GM12874 (cell line): Measurements from ENCODE around the gene AMMECR1L.

Source experiments
- CTCF ChIP-seq: IDR thresholded peaks from 2 replicates; pipeline ENCODE4 v1.5.1; 2011; ENCODE audit warnings: low read depth, mild to moderate bottlenecking, control low read depth, low read length, moderate library complexity; ENCODE audit not compliant: insufficient read depth

AMMECR1L gene

GRCh38 chr2:127862228-127862627, 23.5 kb downstream of the AMMECR1L start:
- TF ChIP-seq CTCF: no peak

- no peak for TF ChIP-seq CTCF
Measured at GRCh38 chr2:127860130-127860529, 25.6 kb downstream of the AMMECR1L start.

GRCh38 chr2:127859712-127860085, 26.1 kb downstream of the AMMECR1L start:
- no peak for TF ChIP-seq CTCF

GRCh38 chr2:127857265-127857808, 28.4 kb downstream of the AMMECR1L start:
- TF ChIP-seq CTCF: no peak

- TF ChIP-seq CTCF: no peak
Measured at GRCh38 chr2:127853671-127854070, 32.1 kb downstream of the AMMECR1L start.

GRCh38 chr2:127852388-127852787, 33.4 kb downstream of the AMMECR1L start:
- TF ChIP-seq CTCF: no peak

GRCh38 chr2:127847931-127848330, 37.8 kb downstream of the AMMECR1L start:
- TF ChIP-seq CTCF: no peak
